Iris pigment epithelial cell (primary cell): ENCODE results near the gene TMEM236.
A peak's percentile ranks its signal among the peaks of the same experiment; 100 is the strongest.
"Not testable (repeated sequence)": the region's sequence is repeated elsewhere in the genome, so short reads cannot be mapped to it uniquely, and the experiment has no call there.

Experiments
- DNase-seq: peaks from one replicate; pipeline ENCODE4 v3.0.0-alpha.2; 2011; ENCODE audit warnings: low read depth

Gene TMEM236

GRCh38 chr10:17751781-17752445, at the start of gene TMEM236:
TMEM236 (plus strand) TSS chr10:17752201; CDS start chr10:17752296, 95 bp downstream.
- no peak for DNase-seq

GRCh38 chr10:17703706-17704105, 48.3 kb upstream of the TMEM236 start:
- no peak for DNase-seq

- no peak for DNase-seq
Measured at GRCh38 chr10:17708821-17709220, 43.2 kb upstream of the TMEM236 start.

GRCh38 chr10:17709492-17709891, 42.5 kb upstream of the TMEM236 start:
- DNase-seq, result no peak

GRCh38 chr10:17710181-17710580, 41.8 kb upstream of the TMEM236 start:
- DNase-seq, result no peak

GRCh38 chr10:17712053-17712452, 39.9 kb upstream of the TMEM236 start:
- no peak for DNase-seq

- peak; percentile 20 for DNase-seq
Measured at GRCh38 chr10:17712717-17713471, 39.1 kb upstream of the TMEM236 start.

- DNase-seq, result no peak
Measured at GRCh38 chr10:17713758-17714157, 38.2 kb upstream of the TMEM236 start.

- DNase-seq, result peak; percentile 9
Measured at GRCh38 chr10:17716161-17716560, 35.8 kb upstream of the TMEM236 start.

GRCh38 chr10:17722317-17723014, 29.5 kb upstream of the TMEM236 start:
- DNase-seq, result not testable (repeated sequence)

GRCh38 chr10:17725703-17726102, 26.3 kb upstream of the TMEM236 start:
- DNase-seq, result no peak

- no peak for DNase-seq
Measured at GRCh38 chr10:17729630-17730029, 22.4 kb upstream of the TMEM236 start.

- DNase-seq, result no peak
Measured at GRCh38 chr10:17730667-17731066, 21.3 kb upstream of the TMEM236 start.

- no peak for DNase-seq
Measured at GRCh38 chr10:17731331-17732020, 20.5 kb upstream of the TMEM236 start.

GRCh38 chr10:17733620-17734019, 18.4 kb upstream of the TMEM236 start:
- DNase-seq, result no peak

- DNase-seq, result no peak
Measured at GRCh38 chr10:17734432-17735080, 17.4 kb upstream of the TMEM236 start.

- no peak for DNase-seq
Measured at GRCh38 chr10:17735166-17735941, 16.6 kb upstream of the TMEM236 start.

GRCh38 chr10:17736223-17736622, 15.8 kb upstream of the TMEM236 start:
- DNase-seq, result no peak

GRCh38 chr10:17737027-17737965, 14.7 kb upstream of the TMEM236 start:
- DNase-seq, result peak; percentile 45

- no peak for DNase-seq
Measured at GRCh38 chr10:17740668-17741067, 11.3 kb upstream of the TMEM236 start.
